PFSK-1 (cell line): ENCODE data around the gene NRXN3.

ENCODE experiments used
- FOXP2 ChIP-seq: optimal IDR thresholded peaks from 2 replicates; pipeline ENCODE3; 2011; ENCODE audit warnings: borderline replicate concordance, control low read depth, inconsistent platforms; ENCODE audit not compliant: insufficient read depth; ENCODE audit errors: extremely low read length, extremely low read depth
- POLR2AphosphoS5 ChIP-seq: IDR thresholded peaks from 2 replicates; pipeline ENCODE4 v1.6.1; 2012; ENCODE audit warnings: low read depth, mild to moderate bottlenecking, control low read depth, low read length, moderate library complexity
- REST ChIP-seq, 2 experiments: IDR thresholded peaks; 2 replicates each; pipeline versions ENCODE4 v1.6.1 to v1.8.0; 2011 to 2012; ENCODE audit warnings: low read depth in 2 of 2, low read length in 2 of 2, control low read depth in 1 of 2, inconsistent platforms in 1 of 2, mild to moderate bottlenecking in 1 of 2, moderate library complexity in 1 of 2; ENCODE audit not compliant: insufficient read depth in 1 of 2
- SIN3A ChIP-seq: IDR thresholded peaks from 2 replicates; pipeline ENCODE4 v1.6.1; 2012; ENCODE audit warnings: mild to moderate bottlenecking, low read length, moderate library complexity, borderline replicate concordance; ENCODE audit not compliant: insufficient read depth
- TAF1 ChIP-seq: IDR thresholded peaks from 2 replicates; pipeline ENCODE4 v1.6.1; 2012; ENCODE audit warnings: low read length, control low read depth, borderline replicate concordance; ENCODE audit not compliant: insufficient read depth

Gene NRXN3

GRCh38 chr14:78358591-78358990, 188.4 kb downstream of the NRXN3 start:
- TF ChIP-seq TAF1 = no peak
- no peak for TF ChIP-seq REST (IDR thresholded peaks at IDR 0.05; ENCODE audit: insufficient read depth in 1 of 2, low read depth in 2 of 2, low read length in 2 of 2)
- no peak for TF ChIP-seq SIN3A
- TF ChIP-seq POLR2AphosphoS5 = no peak
- no peak for TF ChIP-seq FOXP2

- TF ChIP-seq SIN3A (no peak), TAF1 (no peak), FOXP2 (no peak), REST (IDR thresholded peaks at IDR 0.05; ENCODE audit: insufficient read depth in 1 of 2, low read depth in 2 of 2, low read length in 2 of 2) (no peak), POLR2AphosphoS5 (no peak)
Observed at GRCh38 chr14:78359581-78359980, 189.4 kb downstream of the NRXN3 start.

GRCh38 chr14:78363008-78363407, 192.8 kb downstream of the NRXN3 start:
- TF ChIP-seq FOXP2 = no peak
- TF ChIP-seq TAF1 = no peak
- no peak for TF ChIP-seq SIN3A
- no peak for TF ChIP-seq REST (IDR thresholded peaks at IDR 0.05; ENCODE audit: insufficient read depth in 1 of 2, low read depth in 2 of 2, low read length in 2 of 2)
- TF ChIP-seq POLR2AphosphoS5 = no peak

DNA sequence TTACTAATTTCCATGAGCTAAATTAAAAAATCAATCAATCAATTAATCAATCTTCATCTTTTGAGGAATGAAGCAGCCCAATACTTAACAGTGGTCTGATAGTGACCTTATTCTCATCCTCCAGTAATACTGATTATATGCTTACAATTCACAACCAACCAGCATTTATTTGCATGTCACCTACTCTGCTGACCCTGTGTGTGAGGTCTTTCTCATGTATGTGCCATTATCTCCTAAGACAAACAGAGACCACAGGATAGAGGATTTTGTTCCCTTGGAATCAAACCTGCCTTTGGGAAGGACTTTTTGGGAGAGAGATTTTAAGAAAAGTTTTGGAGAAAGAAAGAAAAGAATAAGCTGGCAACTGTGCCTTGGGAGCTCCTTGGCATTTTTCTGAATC, 197.2 kb downstream of the NRXN3 start:
- TF ChIP-seq TAF1 = no peak
- no peak for TF ChIP-seq SIN3A
- no peak for TF ChIP-seq POLR2AphosphoS5
- TF ChIP-seq FOXP2 = no peak
- no peak for TF ChIP-seq REST (IDR thresholded peaks at IDR 0.05; ENCODE audit: insufficient read depth in 1 of 2, low read depth in 2 of 2, low read length in 2 of 2)

DNA sequence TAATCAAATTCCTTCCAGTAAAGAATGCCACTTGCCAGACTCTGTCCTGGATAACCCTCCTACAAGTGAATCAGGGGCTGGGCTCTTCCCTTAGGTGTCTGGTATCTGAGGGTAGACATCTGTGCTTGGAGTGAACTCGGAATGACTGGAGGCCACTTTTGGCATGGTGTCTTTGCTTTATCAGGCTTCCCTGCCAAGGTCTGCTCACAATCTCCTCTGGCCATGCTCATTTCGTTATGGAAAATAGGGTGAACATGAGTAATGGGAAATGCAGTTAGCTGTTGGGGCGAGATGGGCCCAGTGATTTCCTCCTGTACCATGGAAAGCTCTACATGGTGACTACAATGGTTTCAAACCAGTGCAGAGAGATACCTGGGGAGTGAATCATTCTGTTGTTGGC, 212.9 kb downstream of the NRXN3 start:
- TF ChIP-seq TAF1 (no peak), REST (IDR thresholded peaks at IDR 0.05; ENCODE audit: insufficient read depth in 1 of 2, low read depth in 2 of 2, low read length in 2 of 2) (no peak), POLR2AphosphoS5 (no peak), SIN3A (no peak), FOXP2 (no peak)
